H1 (cell line): ENCODE measurements around the gene CDKL4. TPM values are rescaled to one million over a fixed set of nuclear protein-coding genes. Genes with fewer than 3 reads are reported as not detected.
"Not testable (repeated sequence)": the region's sequence is repeated elsewhere in the genome, so short reads cannot be mapped to it uniquely, and the experiment has no call there.

Experiments used
- CTCF ChIA-PET: fragments of 300-600 bp; sonication (Branson Sonifier 250); formaldehyde crosslinking; loops from one replicate; lab custom pipeline; 2021; ENCODE audit not compliant: partially characterized antibody; lab: Charles Lee
- POLR2A ChIA-PET: fragments of 300-600 bp; sonication (Branson Sonifier 250); formaldehyde crosslinking; loops from one replicate; lab custom pipeline; 2021; ENCODE audit warnings: inconsistent platforms; ENCODE audit not compliant: partially characterized antibody; lab: Charles Lee
- DNase-seq, 2 experiments: peaks; one replicate each; pipeline versions ENCODE4 v3.0.0 to v3.0.0-alpha.2; 2010 to 2022; ENCODE audit warnings: low spot score in 2 of 2, low read depth in 1 of 2, mixed read lengths in 1 of 2
- FAIRE-seq: peaks from 2 replicates; lab custom pipeline; 2011; peaks lifted over from hg19 to GRCh38; lab: Jason Lieb, UNC
- H2AFZ ChIP-seq: 2 replicates; pipeline ENCODE4 v1.8.1; 2012; ENCODE audit warnings: low read length, inconsistent platforms
- H2AK5ac ChIP-seq: 2 replicates; pipeline ENCODE4 v1.6.1; 2013; ENCODE audit warnings: low read depth, low read length
- H2BK120ac ChIP-seq: replicated peaks from 2 replicates; pipeline ENCODE3; 2013; ENCODE audit warnings: low read depth, low read length, inconsistent platforms
- H2BK12ac ChIP-seq: 2 replicates; pipeline ENCODE4 v1.6.1; 2013; ENCODE audit warnings: low read depth, low read length
- H2BK15ac ChIP-seq: 2 replicates; pipeline ENCODE4 v1.6.1; 2013; ENCODE audit warnings: low read length
- H2BK20ac ChIP-seq: 2 replicates; pipeline ENCODE4 v1.6.1; 2013; ENCODE audit warnings: low read length
- H2BK5ac ChIP-seq: 2 replicates; pipeline ENCODE4 v1.6.1; 2013; ENCODE audit warnings: low read depth, low read length
- H3K14ac ChIP-seq: 2 replicates; pipeline ENCODE4 v1.6.1; 2013; ENCODE audit warnings: inconsistent platforms; ENCODE audit not compliant: insufficient read length
- H3K18ac ChIP-seq: 2 replicates; pipeline ENCODE4 v1.6.1; 2013; ENCODE audit warnings: low read length; ENCODE audit errors: extremely low read depth
- H3K23ac ChIP-seq: 2 replicates; pipeline ENCODE4 v1.6.1; 2013; ENCODE audit warnings: inconsistent platforms; ENCODE audit not compliant: insufficient read length
- H3K23me2 ChIP-seq: 2 replicates; pipeline ENCODE4 v1.6.1; 2013; ENCODE audit warnings: low read depth, low read length
- H3K27ac ChIP-seq: 2 replicates; pipeline ENCODE4 v1.6.1; 2011; ENCODE audit warnings: low read depth, low read length, inconsistent platforms
- H3K27me3 ChIP-seq, 4 experiments: replicated peaks in 1 of 4; 1 replicate in 1 of 4; 2 replicates in 3 of 4; pipeline versions ENCODE4 v1.6.1 to v1.8.1; 2011 to 2013; ENCODE audit warnings: low read length in 3 of 4, mild to moderate bottlenecking in 3 of 4, inconsistent platforms in 2 of 4, mixed read lengths in 2 of 4, moderate library complexity in 1 of 4; ENCODE audit not compliant: control insufficient read depth in 3 of 4, insufficient read depth in 3 of 4; ENCODE audit errors: extremely low read depth in 1 of 4
- H3K36me3 ChIP-seq, 4 experiments: 2 replicates each; pipeline versions ENCODE4 v1.6.1 to v1.8.1; 2011 to 2013; ENCODE audit warnings: mild to moderate bottlenecking in 4 of 4, low read length in 3 of 4, moderate library complexity in 2 of 4, control low read depth in 1 of 4, inconsistent platforms in 1 of 4; ENCODE audit not compliant: insufficient read depth in 4 of 4, control insufficient read depth in 2 of 4
- H3K4ac ChIP-seq: replicated peaks from 2 replicates; pipeline ENCODE3; 2013; ENCODE audit warnings: low read length, low read depth, mixed read lengths, inconsistent platforms; ENCODE audit not compliant: insufficient read length
- H3K4me1 ChIP-seq, 4 experiments: replicated peaks in 1 of 4; 1 replicate in 1 of 4; 2 replicates in 3 of 4; pipeline versions ENCODE4 v1.6.1 to v1.8.1; 2011 to 2013; ENCODE audit warnings: low read length in 3 of 4, inconsistent platforms in 2 of 4, mixed read lengths in 1 of 4; ENCODE audit not compliant: insufficient read depth in 4 of 4, control insufficient read depth in 3 of 4
- H3K4me2 ChIP-seq, 2 experiments: 2 replicates each; pipeline versions ENCODE4 v1.6.1 to v1.8.1; 2011 to 2013; ENCODE audit warnings: low read depth in 2 of 2, low read length in 2 of 2, control low read depth in 1 of 2, inconsistent platforms in 1 of 2, mild to moderate bottlenecking in 1 of 2; ENCODE audit not compliant: insufficient read depth in 1 of 2
- H3K4me3 ChIP-seq, 4 experiments: fragments of 200-600, 300-600 bp in 1 of 4; sonication (generic), shearing (Covaris generic), sonication (Bioruptor Twin) in 1 of 4; 2 replicates each; pipeline versions ENCODE4 v1.5.1 to v1.8.1; 2011 to 2016; ENCODE audit warnings: low read length in 4 of 4, low read depth in 3 of 4, control low read depth in 2 of 4, inconsistent platforms in 2 of 4, mild to moderate bottlenecking in 2 of 4, mixed read lengths in 1 of 4, moderate library complexity in 1 of 4; ENCODE audit not compliant: insufficient read depth in 2 of 4; ENCODE audit errors: extremely low read depth in 1 of 4
- H3K56ac ChIP-seq: replicated peaks from 2 replicates; pipeline ENCODE3; 2013; ENCODE audit warnings: low read depth, mild to moderate bottlenecking, mixed read lengths, low read length, inconsistent platforms; ENCODE audit not compliant: insufficient read length
- H3K79me1 ChIP-seq: 2 replicates; pipeline ENCODE4 v1.6.1; 2013; ENCODE audit warnings: low read depth, low read length, control low read depth
- H3K79me2 ChIP-seq, 2 experiments: 2 replicates each; pipeline versions ENCODE4 v1.6.1 to v1.8.1; 2012 to 2013; ENCODE audit warnings: low read length in 2 of 2, mild to moderate bottlenecking in 2 of 2, inconsistent platforms in 1 of 2; ENCODE audit not compliant: insufficient read depth in 2 of 2, control insufficient read depth in 1 of 2
- H3K9ac ChIP-seq, 4 experiments: replicated peaks in 1 of 4; 1 replicate in 1 of 4; 2 replicates in 3 of 4; pipeline versions ENCODE4 v1.6.1 to v1.8.1; 2011 to 2013; ENCODE audit warnings: low read depth in 3 of 4, low read length in 3 of 4, control low read depth in 2 of 4, mild to moderate bottlenecking in 2 of 4, moderate library complexity in 2 of 4, inconsistent platforms in 1 of 4; ENCODE audit errors: extremely low read depth in 1 of 4
- H3K9me3 ChIP-seq, 2 experiments: 2 replicates each; pipeline versions ENCODE4 v1.6.1 to v1.8.1; 2012 to 2013; ENCODE audit warnings: mild to moderate bottlenecking in 2 of 2, moderate library complexity in 2 of 2, control low read depth in 1 of 2, inconsistent platforms in 1 of 2, low read depth in 1 of 2, low read length in 1 of 2, mixed read lengths in 1 of 2; ENCODE audit not compliant: insufficient read depth in 2 of 2
- H4K20me1 ChIP-seq, 2 experiments: replicated peaks in 1 of 2; 2 replicates each; pipeline versions ENCODE3 to v1.8.1; 2011 to 2013; ENCODE audit warnings: inconsistent platforms in 2 of 2, low read length in 2 of 2, mild to moderate bottlenecking in 1 of 2; ENCODE audit not compliant: insufficient read depth in 2 of 2, control insufficient read depth in 1 of 2
- H4K5ac ChIP-seq: 2 replicates; pipeline ENCODE4 v1.6.1; 2013; ENCODE audit warnings: low read length, low read depth, mixed read lengths, inconsistent platforms; ENCODE audit not compliant: insufficient read length
- H4K8ac ChIP-seq: 2 replicates; pipeline ENCODE4 v1.8.0; 2013; ENCODE audit warnings: mild to moderate bottlenecking, moderate library complexity, low read length, inconsistent platforms; ENCODE audit not compliant: insufficient read depth; ENCODE audit errors: extremely low read depth
- H4K91ac ChIP-seq: replicated peaks from 2 replicates; pipeline ENCODE3; 2013; ENCODE audit warnings: low read length, mixed read lengths, inconsistent platforms; ENCODE audit not compliant: insufficient read length
- WGBS, 2 experiments: shearing (Covaris generic) in 1 of 2; methylation state at CpG; one replicate each; pipeline versions ENCODE4 v1.1.6 to v1.1.7; 2013 to 2015; ENCODE audit warnings: low lambda C conversion rate in 2 of 2, mixed read lengths in 2 of 2, inconsistent platforms in 1 of 2, low coverage in 1 of 2, missing lambda C conversion rate in 1 of 2; ENCODE audit not compliant: insufficient replicate concordance in 2 of 2, insufficient coverage in 1 of 2, insufficient read length in 1 of 2; ENCODE audit errors: extremely low coverage in 1 of 2, missing lambda C conversion rate in 1 of 2; 5-methylcytosine and 5-hydroxymethylcytosine counted together
- polyA plus RNA-seq, 7 experiments: library from polyadenylated mRNA; depleted of rRNA in 3 of 7; stranded (reverse) in 5 of 7; unstranded in 2 of 7; fragments of >200 nt in 5 of 7; fragments of 200-250 nt in 2 of 7; gene quantifications; 1 replicate in 5 of 7; 2 replicates in 1 of 7; 4 replicates in 1 of 7; pipeline versions ENCODE4 v1.2.1 to v1.2.3, GENCODE V29; 2011 to 2013; ENCODE audit warnings: missing spikeins in 2 of 7, mixed read lengths in 2 of 7
- total RNA-seq: library from RNA; stranded (reverse); fragmentation: NEBNext Ultra II Directional; extraction: Animal tissue kit (Norgen Biotek cat#: 25700); gene quantifications from 2 replicates; pipeline ENCODE4 v1.2.1, GENCODE V29; 2021

Gene CDKL4
- total and polyA plus RNA-seq, 2 of the 8 experiments (the other 6 are each of a cell fraction or from before 2014, with no cell fraction given), result not detected

DNA sequence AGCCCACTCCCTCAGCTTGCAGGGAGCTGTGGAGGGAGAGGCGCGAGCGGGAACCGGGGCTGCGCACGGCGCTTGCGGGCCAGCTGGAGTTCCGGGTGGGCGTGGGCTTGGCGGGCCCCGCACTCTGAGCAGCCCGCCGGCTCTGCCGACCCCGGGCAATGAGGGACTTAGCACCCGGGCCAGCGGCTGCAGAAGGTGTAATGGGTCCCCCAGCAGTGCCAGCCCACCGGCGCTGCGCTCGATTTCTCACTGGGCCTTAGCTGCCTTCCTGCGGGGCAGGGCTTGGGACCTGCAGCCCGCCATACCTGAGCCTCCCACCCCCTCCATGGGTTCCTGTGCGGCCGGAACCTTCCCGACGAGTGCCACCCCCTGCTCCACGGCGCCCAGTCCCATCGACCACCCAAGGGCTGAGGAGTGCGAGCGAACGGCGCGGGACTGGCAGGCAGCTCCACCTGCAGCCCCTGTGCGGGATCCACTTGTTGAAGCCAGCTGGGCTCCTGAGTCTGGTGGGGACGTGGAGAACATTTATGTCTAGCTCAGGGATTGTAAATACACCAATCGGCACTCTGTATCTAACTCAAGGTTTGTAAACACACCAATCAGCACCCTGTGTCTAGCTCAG, 582 bp upstream of the CDKL4 start:
- H3K9ac ChIP-seq, H2AFZ ChIP-seq, H3K79me1 ChIP-seq, H2BK120ac ChIP-seq, FAIRE-seq, H2BK20ac ChIP-seq, H3K18ac ChIP-seq, H3K23me2 ChIP-seq, H3K4me2 ChIP-seq, H3K4ac ChIP-seq, H3K56ac ChIP-seq, H3K36me3 ChIP-seq, H2BK5ac ChIP-seq, H3K27me3 ChIP-seq, H4K91ac ChIP-seq, H2BK15ac ChIP-seq, H3K23ac ChIP-seq, H3K4me3 ChIP-seq, H4K5ac ChIP-seq, H3K4me1 ChIP-seq, DNase-seq, POLR2A ChIA-PET, H3K9me3 ChIP-seq, H2BK12ac ChIP-seq, H4K20me1 ChIP-seq, H2AK5ac ChIP-seq, H3K27ac ChIP-seq, H3K14ac ChIP-seq, H4K8ac ChIP-seq, H3K79me2 ChIP-seq: not testable (repeated sequence)
- CTCF ChIA-PET, result interaction anchor here (0.8 to 1.3 kb wide), 3 partner anchors 9 to 487 kb away, joined by 3 to 4 read pairs (median 3); no protein-coding TSS in a partner anchor
- WGBS, 2 experiments, result 94% methylated on average over 27 of the region's 39 CpGs; no CpG with 5 or more reads in 1 of the 2 experiments
